H1 (cell line): ENCODE data around the gene COBLL1. TPM values are rescaled to one million over a fixed set of nuclear protein-coding genes. Genes with fewer than 3 reads are reported as not detected.

Experiments
- CTCF ChIA-PET: fragments of 300-600 bp; sonication (Branson Sonifier 250); formaldehyde crosslinking; loops from one replicate; lab custom pipeline; 2021; ENCODE audit not compliant: partially characterized antibody; lab: Charles Lee
- POLR2A ChIA-PET: fragments of 300-600 bp; sonication (Branson Sonifier 250); formaldehyde crosslinking; loops from one replicate; lab custom pipeline; 2021; ENCODE audit warnings: inconsistent platforms; ENCODE audit not compliant: partially characterized antibody; lab: Charles Lee
- DNase-seq, 2 experiments: peaks; one replicate each; pipeline versions ENCODE4 v3.0.0 to v3.0.0-alpha.2; 2010 to 2022; ENCODE audit warnings: low spot score in 2 of 2, low read depth in 1 of 2, mixed read lengths in 1 of 2
- FAIRE-seq: peaks from 2 replicates; lab custom pipeline; 2011; peaks lifted over from hg19 to GRCh38; lab: Jason Lieb, UNC
- H2AFZ ChIP-seq: 2 replicates; pipeline ENCODE4 v1.8.1; 2012; ENCODE audit warnings: low read length, inconsistent platforms
- H2AK5ac ChIP-seq: 2 replicates; pipeline ENCODE4 v1.6.1; 2013; ENCODE audit warnings: low read depth, low read length
- H2BK120ac ChIP-seq: replicated peaks from 2 replicates; pipeline ENCODE3; 2013; ENCODE audit warnings: low read depth, low read length, inconsistent platforms
- H2BK12ac ChIP-seq: 2 replicates; pipeline ENCODE4 v1.6.1; 2013; ENCODE audit warnings: low read depth, low read length
- H2BK15ac ChIP-seq: 2 replicates; pipeline ENCODE4 v1.6.1; 2013; ENCODE audit warnings: low read length
- H2BK20ac ChIP-seq: 2 replicates; pipeline ENCODE4 v1.6.1; 2013; ENCODE audit warnings: low read length
- H2BK5ac ChIP-seq: 2 replicates; pipeline ENCODE4 v1.6.1; 2013; ENCODE audit warnings: low read depth, low read length
- H3K14ac ChIP-seq: 2 replicates; pipeline ENCODE4 v1.6.1; 2013; ENCODE audit warnings: inconsistent platforms; ENCODE audit not compliant: insufficient read length
- H3K18ac ChIP-seq: 2 replicates; pipeline ENCODE4 v1.6.1; 2013; ENCODE audit warnings: low read length; ENCODE audit errors: extremely low read depth
- H3K23ac ChIP-seq: 2 replicates; pipeline ENCODE4 v1.6.1; 2013; ENCODE audit warnings: inconsistent platforms; ENCODE audit not compliant: insufficient read length
- H3K23me2 ChIP-seq: 2 replicates; pipeline ENCODE4 v1.6.1; 2013; ENCODE audit warnings: low read depth, low read length
- H3K27ac ChIP-seq: 2 replicates; pipeline ENCODE4 v1.6.1; 2011; ENCODE audit warnings: low read depth, low read length, inconsistent platforms
- H3K27me3 ChIP-seq, 4 experiments: replicated peaks in 1 of 4; 1 replicate in 1 of 4; 2 replicates in 3 of 4; pipeline versions ENCODE4 v1.6.1 to v1.8.1; 2011 to 2013; ENCODE audit warnings: low read length in 3 of 4, mild to moderate bottlenecking in 3 of 4, inconsistent platforms in 2 of 4, mixed read lengths in 2 of 4, moderate library complexity in 1 of 4; ENCODE audit not compliant: control insufficient read depth in 3 of 4, insufficient read depth in 3 of 4; ENCODE audit errors: extremely low read depth in 1 of 4
- H3K36me3 ChIP-seq, 4 experiments: 2 replicates each; pipeline versions ENCODE4 v1.6.1 to v1.8.1; 2011 to 2013; ENCODE audit warnings: mild to moderate bottlenecking in 4 of 4, low read length in 3 of 4, moderate library complexity in 2 of 4, control low read depth in 1 of 4, inconsistent platforms in 1 of 4; ENCODE audit not compliant: insufficient read depth in 4 of 4, control insufficient read depth in 2 of 4
- H3K4ac ChIP-seq: replicated peaks from 2 replicates; pipeline ENCODE3; 2013; ENCODE audit warnings: low read length, low read depth, mixed read lengths, inconsistent platforms; ENCODE audit not compliant: insufficient read length
- H3K4me1 ChIP-seq, 4 experiments: replicated peaks in 1 of 4; 1 replicate in 1 of 4; 2 replicates in 3 of 4; pipeline versions ENCODE4 v1.6.1 to v1.8.1; 2011 to 2013; ENCODE audit warnings: low read length in 3 of 4, inconsistent platforms in 2 of 4, mixed read lengths in 1 of 4; ENCODE audit not compliant: insufficient read depth in 4 of 4, control insufficient read depth in 3 of 4
- H3K4me2 ChIP-seq, 2 experiments: 2 replicates each; pipeline versions ENCODE4 v1.6.1 to v1.8.1; 2011 to 2013; ENCODE audit warnings: low read depth in 2 of 2, low read length in 2 of 2, control low read depth in 1 of 2, inconsistent platforms in 1 of 2, mild to moderate bottlenecking in 1 of 2; ENCODE audit not compliant: insufficient read depth in 1 of 2
- H3K4me3 ChIP-seq, 4 experiments: fragments of 200-600, 300-600 bp in 1 of 4; sonication (generic), shearing (Covaris generic), sonication (Bioruptor Twin) in 1 of 4; 2 replicates each; pipeline versions ENCODE4 v1.5.1 to v1.8.1; 2011 to 2016; ENCODE audit warnings: low read length in 4 of 4, low read depth in 3 of 4, control low read depth in 2 of 4, inconsistent platforms in 2 of 4, mild to moderate bottlenecking in 2 of 4, mixed read lengths in 1 of 4, moderate library complexity in 1 of 4; ENCODE audit not compliant: insufficient read depth in 2 of 4; ENCODE audit errors: extremely low read depth in 1 of 4
- H3K56ac ChIP-seq: replicated peaks from 2 replicates; pipeline ENCODE3; 2013; ENCODE audit warnings: low read depth, mild to moderate bottlenecking, mixed read lengths, low read length, inconsistent platforms; ENCODE audit not compliant: insufficient read length
- H3K79me1 ChIP-seq: 2 replicates; pipeline ENCODE4 v1.6.1; 2013; ENCODE audit warnings: low read depth, low read length, control low read depth
- H3K79me2 ChIP-seq, 2 experiments: 2 replicates each; pipeline versions ENCODE4 v1.6.1 to v1.8.1; 2012 to 2013; ENCODE audit warnings: low read length in 2 of 2, mild to moderate bottlenecking in 2 of 2, inconsistent platforms in 1 of 2; ENCODE audit not compliant: insufficient read depth in 2 of 2, control insufficient read depth in 1 of 2
- H3K9ac ChIP-seq, 4 experiments: replicated peaks in 1 of 4; 1 replicate in 1 of 4; 2 replicates in 3 of 4; pipeline versions ENCODE4 v1.6.1 to v1.8.1; 2011 to 2013; ENCODE audit warnings: low read depth in 3 of 4, low read length in 3 of 4, control low read depth in 2 of 4, mild to moderate bottlenecking in 2 of 4, moderate library complexity in 2 of 4, inconsistent platforms in 1 of 4; ENCODE audit errors: extremely low read depth in 1 of 4
- H3K9me3 ChIP-seq, 2 experiments: 2 replicates each; pipeline versions ENCODE4 v1.6.1 to v1.8.1; 2012 to 2013; ENCODE audit warnings: mild to moderate bottlenecking in 2 of 2, moderate library complexity in 2 of 2, control low read depth in 1 of 2, inconsistent platforms in 1 of 2, low read depth in 1 of 2, low read length in 1 of 2, mixed read lengths in 1 of 2; ENCODE audit not compliant: insufficient read depth in 2 of 2
- H4K20me1 ChIP-seq, 2 experiments: replicated peaks in 1 of 2; 2 replicates each; pipeline versions ENCODE3 to v1.8.1; 2011 to 2013; ENCODE audit warnings: inconsistent platforms in 2 of 2, low read length in 2 of 2, mild to moderate bottlenecking in 1 of 2; ENCODE audit not compliant: insufficient read depth in 2 of 2, control insufficient read depth in 1 of 2
- H4K5ac ChIP-seq: 2 replicates; pipeline ENCODE4 v1.6.1; 2013; ENCODE audit warnings: low read length, low read depth, mixed read lengths, inconsistent platforms; ENCODE audit not compliant: insufficient read length
- H4K8ac ChIP-seq: 2 replicates; pipeline ENCODE4 v1.8.0; 2013; ENCODE audit warnings: mild to moderate bottlenecking, moderate library complexity, low read length, inconsistent platforms; ENCODE audit not compliant: insufficient read depth; ENCODE audit errors: extremely low read depth
- H4K91ac ChIP-seq: replicated peaks from 2 replicates; pipeline ENCODE3; 2013; ENCODE audit warnings: low read length, mixed read lengths, inconsistent platforms; ENCODE audit not compliant: insufficient read length
- BACH1 ChIP-seq: IDR thresholded peaks from 2 replicates; pipeline ENCODE4 v1.6.1; 2012; ENCODE audit warnings: low read length, improper control_type of control experiment
- CTBP2 ChIP-seq: IDR thresholded peaks from 2 replicates; pipeline ENCODE4 v1.7.0; 2011; ENCODE audit warnings: borderline replicate concordance, mild to moderate bottlenecking, moderate library complexity, mixed read lengths, low read length; ENCODE audit not compliant: insufficient read depth, insufficient read length
- JUN ChIP-seq: IDR thresholded peaks from 2 replicates; pipeline ENCODE4 v1.6.1; 2011; ENCODE audit warnings: low read depth, mild to moderate bottlenecking, improper control_type of control experiment, low read length
- KDM4A ChIP-seq: IDR thresholded peaks from one replicate; pipeline ENCODE4 v1.7.1; 2012; ENCODE audit warnings: low read depth, mild to moderate bottlenecking, moderate library complexity, low read length, inconsistent platforms; ENCODE audit not compliant: severe bottlenecking
- KDM5A ChIP-seq: fragments of 200-600 bp; IDR thresholded peaks from 2 replicates; pipeline ENCODE4 v1.7.1; 2012; ENCODE audit warnings: mild to moderate bottlenecking, low read length, inconsistent platforms, mixed read lengths
- RBBP5 ChIP-seq: IDR thresholded peaks from 2 replicates; pipeline ENCODE4 v1.7.1; 2012; ENCODE audit warnings: low read depth, mild to moderate bottlenecking, inconsistent platforms, low read length, moderate library complexity, borderline replicate concordance
- SP1 ChIP-seq: IDR thresholded peaks from 2 replicates; pipeline ENCODE4 v1.6.1; 2011; ENCODE audit warnings: low read depth, low read length
- WGBS, 2 experiments: shearing (Covaris generic) in 1 of 2; methylation state at CpG; one replicate each; pipeline versions ENCODE4 v1.1.6 to v1.1.7; 2013 to 2015; ENCODE audit warnings: low lambda C conversion rate in 2 of 2, mixed read lengths in 2 of 2, inconsistent platforms in 1 of 2, low coverage in 1 of 2, missing lambda C conversion rate in 1 of 2; ENCODE audit not compliant: insufficient replicate concordance in 2 of 2, insufficient coverage in 1 of 2, insufficient read length in 1 of 2; ENCODE audit errors: extremely low coverage in 1 of 2, missing lambda C conversion rate in 1 of 2; 5-methylcytosine and 5-hydroxymethylcytosine counted together
- polyA plus RNA-seq, 7 experiments: library from polyadenylated mRNA; depleted of rRNA in 3 of 7; stranded (reverse) in 5 of 7; unstranded in 2 of 7; fragments of >200 nt in 5 of 7; fragments of 200-250 nt in 2 of 7; gene quantifications; 1 replicate in 5 of 7; 2 replicates in 1 of 7; 4 replicates in 1 of 7; pipeline versions ENCODE4 v1.2.1 to v1.2.3, GENCODE V29; 2011 to 2013; ENCODE audit warnings: missing spikeins in 2 of 7, mixed read lengths in 2 of 7
- total RNA-seq: library from RNA; stranded (reverse); fragmentation: NEBNext Ultra II Directional; extraction: Animal tissue kit (Norgen Biotek cat#: 25700); gene quantifications from 2 replicates; pipeline ENCODE4 v1.2.1, GENCODE V29; 2021
- TF ChIP-seq, protein P1 (sequence below): IDR thresholded peaks from 2 replicates; pipeline ENCODE4 v1.6.1; 2012; ENCODE audit warnings: inconsistent platforms
- TF ChIP-seq, protein P2 (sequence below): IDR thresholded peaks from 2 replicates; pipeline ENCODE4 v1.6.1; 2011; ENCODE audit warnings: low read length, improper control_type of control experiment

Gene COBLL1
- total and polyA plus RNA-seq, 2 of the 8 experiments (the other 6 are each of a cell fraction or from before 2014, with no cell fraction given) = 2.2 to 6.2 TPM

DNA sequence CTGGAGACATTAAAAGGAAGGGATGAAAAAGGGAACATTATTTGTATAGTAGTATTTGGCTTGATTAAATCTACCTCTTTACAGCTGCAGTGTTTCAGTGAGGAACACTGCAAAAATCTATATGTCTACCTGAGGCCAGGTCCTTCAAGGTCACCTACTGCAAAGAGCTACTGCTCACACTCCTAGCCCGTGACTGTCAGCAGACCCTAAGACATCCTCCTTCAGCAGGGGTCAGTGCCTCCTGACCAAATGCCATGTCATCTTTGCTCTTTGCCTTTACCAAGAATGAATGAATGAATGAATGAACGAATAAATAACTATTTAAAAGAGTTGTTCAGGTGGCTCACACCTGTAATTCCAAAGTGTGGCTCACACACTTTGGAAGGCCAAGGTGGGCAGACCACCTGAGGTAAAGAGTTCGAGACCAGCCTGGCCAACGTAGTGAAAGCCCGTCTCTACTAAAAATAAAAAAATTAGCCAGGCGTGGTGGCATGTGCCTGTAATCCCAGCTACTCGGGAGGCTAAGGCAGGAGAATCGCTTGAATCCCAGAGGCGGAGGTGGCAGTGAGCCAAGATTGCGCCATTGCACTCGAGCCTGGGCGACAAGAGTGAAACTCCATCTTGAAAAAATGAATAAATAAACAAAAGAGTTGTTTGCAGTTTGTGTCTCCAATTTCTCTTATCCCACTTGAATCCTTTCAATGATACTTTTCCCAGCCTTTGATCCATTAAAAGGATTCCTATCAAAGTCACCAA lies 136.0 kb downstream of the COBLL1 start:
- H4K91ac ChIP-seq = no peak overlapping the region
- no peak for FAIRE-seq
- H3K79me2 ChIP-seq = no peaks in the 10 kb centered on the region
- POLR2A ChIA-PET = no interaction called here
- no peaks in the 10 kb centered on the region for H3K23me2 ChIP-seq
- CTCF ChIA-PET = interaction anchor here (1.4 to 3.0 kb wide), 2 partner anchors 11 to 15 kb away, joined by 3 to 13 read pairs; no protein-coding TSS in a partner anchor
- H4K8ac ChIP-seq = no peak overlapping the region
- no peak overlapping the region for H2BK20ac ChIP-seq
- no peaks in the 10 kb centered on the region for H3K27me3 ChIP-seq
- no peak overlapping the region for H4K5ac ChIP-seq
- H2BK5ac ChIP-seq = no peak overlapping the region
- H2AK5ac ChIP-seq = no peak overlapping the region
- H3K14ac ChIP-seq = no peak overlapping the region
- no peak overlapping the region for H3K56ac ChIP-seq
- H3K9me3 ChIP-seq = no peaks in the 10 kb centered on the region
- H3K4ac ChIP-seq = no peak overlapping the region
- H3K9ac ChIP-seq = no peak overlapping the region
- no peak for DNase-seq
- H2BK120ac ChIP-seq = no peak overlapping the region
- H2BK15ac ChIP-seq = no peak overlapping the region
- H3K36me3 ChIP-seq = no peaks in the 10 kb centered on the region
- no peak overlapping the region for H2AFZ ChIP-seq
- H3K4me1 ChIP-seq = no peaks in the 10 kb centered on the region
- no peak overlapping the region for H3K4me3 ChIP-seq
- H2BK12ac ChIP-seq = no peak overlapping the region
- H3K27ac ChIP-seq = no peak overlapping the region
- no peak overlapping the region for H3K4me2 ChIP-seq
- H4K20me1 ChIP-seq = no peaks in the 10 kb centered on the region
- TF ChIP-seq JUN (no peak), SP1 (no peak), CTBP2 (no peak), KDM5A (no peak), BACH1 (no peak), KDM4A (no peak), RBBP5 (no peak)
- TF ChIP-seq, protein P1, sequence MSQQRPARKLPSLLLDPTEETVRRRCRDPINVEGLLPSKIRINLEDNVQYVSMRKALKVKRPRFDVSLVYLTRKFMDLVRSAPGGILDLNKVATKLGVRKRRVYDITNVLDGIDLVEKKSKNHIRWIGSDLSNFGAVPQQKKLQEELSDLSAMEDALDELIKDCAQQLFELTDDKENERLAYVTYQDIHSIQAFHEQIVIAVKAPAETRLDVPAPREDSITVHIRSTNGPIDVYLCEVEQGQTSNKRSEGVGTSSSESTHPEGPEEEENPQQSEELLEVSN = no peak
- TF ChIP-seq, protein P2, sequence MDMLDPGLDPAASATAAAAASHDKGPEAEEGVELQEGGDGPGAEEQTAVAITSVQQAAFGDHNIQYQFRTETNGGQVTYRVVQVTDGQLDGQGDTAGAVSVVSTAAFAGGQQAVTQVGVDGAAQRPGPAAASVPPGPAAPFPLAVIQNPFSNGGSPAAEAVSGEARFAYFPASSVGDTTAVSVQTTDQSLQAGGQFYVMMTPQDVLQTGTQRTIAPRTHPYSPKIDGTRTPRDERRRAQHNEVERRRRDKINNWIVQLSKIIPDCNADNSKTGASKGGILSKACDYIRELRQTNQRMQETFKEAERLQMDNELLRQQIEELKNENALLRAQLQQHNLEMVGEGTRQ = no peak
- no peak overlapping the region for H3K18ac ChIP-seq
- no peak overlapping the region for H3K23ac ChIP-seq
- 92% methylated on average over 12 of the region's 12 CpGs; no CpG with 5 or more reads in 1 of the 2 experiments for WGBS, 2 experiments
- H3K79me1 ChIP-seq = no peaks in the 10 kb centered on the region
